ENCODE measurements around the gene ZEB2.
"Not testable (repeated sequence)": the region's sequence is repeated elsewhere in the genome, so short reads cannot be mapped to it uniquely, and the experiment has no call there.

The ZEB2 gene

GRCh38 chr2:144376460-144376859, 143.5 kb downstream of the ZEB2 start:
- DNase-seq, result no peak

GRCh38 chr2:144374163-144374661, 145.7 kb downstream of the ZEB2 start:
- no peak for DNase-seq

DNA sequence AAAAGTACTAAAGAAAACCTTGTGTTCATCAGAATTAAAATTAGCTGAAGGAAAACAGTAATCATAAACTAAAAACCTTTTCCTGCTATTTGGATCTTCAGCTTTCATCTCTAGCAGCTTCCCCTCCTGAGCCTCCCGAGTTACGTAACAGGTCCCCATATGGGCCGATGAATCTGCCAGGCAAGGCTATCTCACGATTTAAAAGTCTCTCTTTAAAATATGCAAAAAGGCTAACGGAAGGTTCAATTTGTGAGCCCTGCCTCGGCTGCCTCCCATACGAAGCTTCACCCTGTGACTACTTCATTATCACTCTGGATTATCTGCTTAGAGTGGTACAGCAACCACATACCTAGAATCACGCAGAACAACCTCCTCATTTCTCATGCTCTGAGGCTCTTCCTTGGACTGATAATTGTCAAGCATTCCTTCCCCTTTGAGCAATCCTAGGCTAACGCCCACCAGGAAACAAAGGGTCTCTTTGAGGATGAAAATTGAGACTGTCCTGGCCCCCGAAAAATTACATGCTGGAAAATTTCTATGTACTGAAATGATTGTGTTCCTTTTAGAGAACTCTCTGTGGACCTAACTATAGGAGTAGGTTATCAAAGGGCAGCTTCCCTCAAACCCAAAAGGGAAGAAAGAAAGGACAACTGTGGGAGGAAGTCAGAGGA, 147.4 kb downstream of the ZEB2 start:
- no peak for DNase-seq

GRCh38 chr2:144370937-144371584, 148.9 kb downstream of the ZEB2 start:
- DNase-seq, result no peak

GRCh38 chr2:144369416-144369815, 150.5 kb downstream of the ZEB2 start:
- DNase-seq, result no peak

GRCh38 chr2:144366825-144367429, 153.0 kb downstream of the ZEB2 start:
- no peak for DNase-seq

DNA sequence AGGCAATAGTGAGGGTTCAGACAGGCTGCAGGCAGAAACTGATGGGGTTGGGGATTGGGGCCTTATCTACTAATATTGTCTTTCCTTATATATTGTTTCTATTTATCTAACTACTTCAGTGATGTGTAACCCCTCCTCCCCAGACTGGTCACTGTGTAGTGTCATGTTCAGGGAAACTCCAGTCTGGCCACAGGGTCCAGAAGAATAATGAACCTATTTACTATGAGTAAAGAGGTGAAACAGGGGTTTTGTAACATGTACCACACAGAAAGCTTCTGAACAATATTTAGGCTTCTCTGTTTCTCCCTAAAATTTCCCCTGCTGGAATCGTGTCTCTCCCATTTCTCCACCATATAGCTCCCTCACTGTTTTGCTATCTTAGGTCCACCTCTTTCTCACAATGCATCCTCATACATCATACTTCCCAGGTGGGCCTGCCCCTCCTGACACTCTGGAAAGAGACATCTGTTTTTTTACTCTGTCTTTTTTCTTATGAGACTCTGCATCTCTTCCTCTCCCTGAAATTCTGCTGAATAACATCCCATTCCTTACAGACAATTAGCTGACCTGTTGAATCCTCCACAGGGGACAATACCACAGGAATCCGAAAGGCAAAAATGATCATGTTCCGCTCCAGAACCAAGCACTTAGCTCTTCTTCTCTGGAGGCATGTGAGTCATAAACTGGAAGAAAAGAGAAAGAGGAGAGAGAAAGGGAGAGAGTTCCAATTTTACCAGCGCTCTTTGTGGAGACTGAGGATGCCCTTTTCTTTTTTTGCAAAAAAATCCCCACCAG, 154.8 kb downstream of the ZEB2 start:
- DNase-seq, result no peak

GRCh38 chr2:144364247-144364646, 155.7 kb downstream of the ZEB2 start:
- not testable (repeated sequence) for DNase-seq

GRCh38 chr2:144362401-144362800, 157.5 kb downstream of the ZEB2 start:
- DNase-seq, result no peak

GRCh38 chr2:144361742-144362141, 158.2 kb downstream of the ZEB2 start:
- no peak for DNase-seq

DNA sequence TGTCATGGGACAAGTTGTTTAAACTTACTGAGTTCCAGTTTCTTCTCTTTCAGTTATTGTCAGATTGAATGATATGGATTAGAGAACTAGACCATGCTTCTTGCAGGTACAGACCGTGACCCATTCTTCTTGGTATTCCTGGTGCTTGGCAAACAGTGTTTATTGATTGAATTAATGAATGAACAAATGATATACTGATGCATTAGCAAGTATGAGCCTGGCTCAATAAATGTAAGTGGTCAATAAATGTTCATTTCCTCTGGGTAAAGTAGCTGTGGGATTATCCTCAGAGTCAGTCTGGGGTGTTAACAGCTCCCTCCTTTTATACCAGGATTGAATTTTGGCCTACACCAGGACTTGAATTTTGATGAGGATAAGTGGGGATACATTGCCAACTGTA, 160.2 kb downstream of the ZEB2 start:
- no peak for DNase-seq

DNA sequence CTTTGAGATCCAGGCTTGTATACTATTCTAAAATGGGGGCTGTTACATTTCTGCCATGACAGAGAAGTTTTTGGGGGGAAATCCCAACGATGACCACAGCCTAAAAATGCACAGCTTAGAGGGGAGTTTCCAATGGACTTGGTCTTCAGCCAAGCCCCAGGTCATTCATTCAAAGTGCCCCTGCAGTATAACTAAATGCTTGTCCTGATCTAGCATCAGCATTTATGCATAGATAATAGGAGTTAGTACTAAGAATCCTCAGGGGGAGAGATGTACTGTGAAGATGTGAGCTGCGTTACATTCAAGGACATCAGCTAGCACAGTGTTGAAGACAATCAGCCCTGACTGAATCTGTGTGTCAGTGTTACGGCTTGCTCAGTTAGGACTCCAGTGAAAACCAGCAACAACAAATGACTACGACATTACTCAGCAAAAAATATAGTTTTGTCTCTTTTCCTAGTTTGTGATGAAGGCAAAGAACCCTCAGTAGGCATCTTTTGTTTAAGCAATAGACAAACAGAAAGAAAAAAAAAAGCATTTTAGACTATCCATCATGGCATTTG, 160.9 kb downstream of the ZEB2 start:
- no peak for DNase-seq

DNA sequence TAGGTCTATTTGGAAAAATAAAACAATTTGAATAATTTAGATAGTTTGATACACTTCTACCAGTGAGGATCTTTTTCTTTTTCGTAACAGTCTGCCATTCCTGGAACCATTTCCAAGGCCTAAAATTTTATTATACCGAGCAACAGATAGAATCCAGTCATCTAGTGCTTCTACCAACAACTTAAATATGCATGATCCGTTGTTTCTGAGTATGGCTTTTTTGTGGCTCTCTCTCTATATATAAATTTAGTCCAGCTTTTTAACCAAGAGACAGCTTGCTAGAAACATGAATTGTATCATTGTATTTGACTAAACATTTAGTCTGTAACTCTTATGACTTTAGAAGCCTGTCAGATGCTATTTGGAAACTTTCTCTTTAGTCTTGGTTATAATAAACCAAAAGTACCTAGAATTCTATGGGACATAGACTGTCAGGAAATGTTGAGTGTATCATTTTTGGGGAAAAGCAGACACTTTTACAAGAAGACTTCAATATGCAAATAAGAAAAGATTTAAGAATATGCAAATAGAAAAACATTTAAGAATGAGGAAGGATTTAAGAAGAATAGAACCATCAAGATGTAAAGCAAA, 161.4 kb downstream of the ZEB2 start:
- no peak for DNase-seq

DNA sequence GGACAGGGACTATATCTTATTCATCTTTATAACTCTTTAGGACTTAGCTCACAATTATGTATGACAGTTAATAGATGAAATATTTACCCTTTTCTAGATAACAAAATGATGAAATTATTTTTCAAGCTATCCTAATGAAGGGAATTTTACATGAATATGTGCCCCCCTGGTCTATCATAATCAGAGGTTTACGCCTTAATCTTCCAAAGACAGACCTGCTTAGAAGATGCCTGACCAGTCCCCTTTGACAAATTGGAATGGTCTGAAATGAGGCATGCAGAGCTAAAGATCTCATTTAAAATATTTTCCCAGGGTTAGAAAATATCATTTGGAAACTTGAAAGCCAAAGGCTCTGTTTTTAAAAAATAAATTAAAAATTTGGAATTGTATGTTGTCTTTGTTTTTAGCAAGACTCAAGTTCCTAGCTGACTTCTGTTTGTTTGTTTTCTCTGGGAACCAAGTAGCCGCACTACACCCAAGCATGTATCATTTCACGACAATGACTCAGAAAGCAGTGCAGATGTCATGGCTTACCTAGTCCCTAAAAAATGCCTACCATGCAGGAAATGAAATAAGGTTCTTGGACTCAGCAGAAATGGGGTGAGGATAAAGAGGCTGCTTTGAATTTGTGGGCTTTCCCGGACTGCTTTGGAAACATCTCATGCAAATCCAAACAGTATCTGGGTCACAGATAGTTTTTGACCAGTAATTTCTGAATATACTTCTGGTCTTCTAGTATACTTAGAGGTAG, 162.1 kb downstream of the ZEB2 start:
- no peak for DNase-seq

GRCh38 chr2:144356402-144356801, 163.5 kb downstream of the ZEB2 start:
- no peak for DNase-seq

DNA sequence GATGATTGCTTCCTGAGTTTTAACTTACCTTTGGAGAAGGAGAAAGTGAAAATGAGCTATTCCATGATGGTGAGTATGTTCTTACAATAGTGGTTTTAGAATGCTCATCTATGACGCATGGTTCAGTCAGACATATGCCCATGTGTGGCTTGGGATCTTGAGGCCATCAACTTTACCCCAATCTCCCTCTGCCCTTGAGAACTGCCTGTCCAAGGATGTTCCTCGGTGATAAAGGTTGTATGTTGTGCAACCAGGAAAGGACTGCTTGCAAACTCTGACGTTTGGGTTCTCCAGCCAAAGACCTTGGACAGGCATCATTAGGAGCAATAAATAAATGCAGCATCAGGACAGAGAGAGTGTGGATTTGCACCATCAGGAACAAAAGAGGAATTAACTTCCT, 165.0 kb downstream of the ZEB2 start:
- no peak for DNase-seq

- no peak for DNase-seq
Observed at GRCh38 chr2:144351687-144352086, 168.2 kb downstream of the ZEB2 start.

DNA sequence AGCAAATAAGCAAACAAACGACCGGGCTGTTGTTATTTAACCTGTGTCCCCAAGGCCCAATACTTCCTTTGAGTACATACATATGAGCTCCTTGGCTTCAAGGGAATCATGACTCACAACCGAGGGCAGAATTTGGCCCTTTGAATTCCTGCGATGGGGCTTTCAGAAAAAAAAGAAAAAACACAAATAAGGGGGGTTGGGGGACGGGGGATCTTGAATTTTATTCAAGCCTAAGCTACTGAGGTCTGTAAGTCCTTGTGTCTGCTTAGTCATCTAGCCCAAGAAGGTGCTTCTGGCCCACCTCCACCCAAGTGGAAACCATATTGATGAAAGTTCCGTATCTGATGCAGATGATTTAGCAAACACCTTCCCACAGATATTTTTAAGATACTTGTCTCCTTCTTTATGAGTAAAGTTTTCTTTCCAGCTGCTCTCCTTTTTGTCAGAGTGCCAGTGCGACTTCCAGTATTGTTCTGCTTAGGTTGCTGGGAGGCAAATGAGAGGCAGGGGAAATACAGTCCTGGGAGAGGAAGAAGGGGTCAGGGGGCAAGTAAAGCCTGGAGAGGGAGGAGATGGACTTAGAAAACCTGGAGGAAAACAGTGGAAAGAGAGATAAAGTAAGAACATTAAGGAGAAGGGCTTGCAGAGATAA, 169.6 kb downstream of the ZEB2 start:
- DNase-seq, result no peak

- DNase-seq, result no peak
Observed at GRCh38 chr2:144349674-144350073, 170.2 kb downstream of the ZEB2 start.

DNA sequence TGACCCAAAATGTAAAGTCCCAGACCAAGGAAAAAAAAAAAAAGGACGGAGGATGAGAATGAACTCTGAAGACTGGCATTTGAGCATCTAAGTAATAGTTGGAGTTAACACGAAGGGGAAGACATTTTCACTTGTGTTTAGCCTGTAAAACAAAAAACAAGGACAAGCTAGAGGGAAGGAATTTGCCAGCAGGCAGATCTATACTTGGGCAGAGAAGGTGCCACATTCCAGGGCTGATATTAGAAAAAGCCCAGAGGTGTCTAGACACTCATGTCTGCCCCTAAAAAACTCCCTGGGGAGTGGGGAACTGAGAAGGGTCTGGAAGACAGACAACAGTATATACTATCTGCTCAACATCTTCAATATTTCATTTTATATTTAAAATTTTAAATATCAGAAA, 171.1 kb downstream of the ZEB2 start:
- DNase-seq, result no peak

DNA sequence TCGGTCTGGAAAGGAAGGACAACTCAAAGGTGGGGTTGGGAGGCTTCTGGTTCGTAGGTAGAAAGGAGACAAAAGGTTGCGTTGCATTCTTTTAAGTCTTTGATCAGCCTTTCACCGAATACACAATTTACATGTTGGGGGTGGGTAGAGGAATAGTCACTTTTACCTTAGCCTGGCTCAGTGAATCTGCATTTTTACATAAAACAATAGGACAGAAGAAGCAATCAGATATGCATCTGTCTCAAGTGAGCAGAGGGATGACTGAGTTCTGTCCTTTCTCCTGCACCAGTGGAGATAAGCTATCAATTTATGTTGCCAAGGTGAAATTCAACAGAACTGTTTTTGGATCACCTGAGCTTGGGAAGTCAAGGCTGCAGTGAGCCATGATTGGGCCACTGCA, 173.7 kb downstream of the ZEB2 start:
- DNase-seq, result no peak
